ENCODE results near the gene PPP1R14C.

GRCh38 chr6:150167479-150167873 lies 24.6 kb downstream of the PPP1R14C start:
- TF ChIP-seq YY1 (IDR thresholded peaks at IDR 0.05; ENCODE audit: insufficient read depth, insufficient read length) = no peak
- TF ChIP-seq ZNF274 (IDR thresholded peaks at IDR 0.05; ENCODE audit: low read depth, low read length) = no peak
- TF ChIP-seq SUZ12 (IDR thresholded peaks at IDR 0.05; ENCODE audit: extremely low read depth, insufficient read depth, insufficient read length) = no peak
